NCI-H1048 (cell line): ENCODE data around the gene DMRTC2.

Source experiments
- DNase-seq: peaks from one replicate; lab custom pipeline; 2025; lab: John Stamatoyannopoulos, UW

Gene DMRTC2

GRCh38 chr19:41890936-41891335 lies 46.1 kb downstream of the DMRTC2 start:
- DNase-seq: no peak

GRCh38 chr19:41892173-41892902 lies 47.5 kb downstream of the DMRTC2 start:
- no peak for DNase-seq

GRCh38 chr19:41893899-41894298 lies 49.1 kb downstream of the DMRTC2 start:
- no peak for DNase-seq

GRCh38 chr19:41894350-41894749 lies 49.5 kb downstream of the DMRTC2 start:
- no peak for DNase-seq

GRCh38 chr19:41895745-41896580 lies 51.1 kb downstream of the DMRTC2 start:
- no peak for DNase-seq

GRCh38 chr19:41896581-41896942 lies 51.7 kb downstream of the DMRTC2 start:
- no peak for DNase-seq

- DNase-seq: no peak
These were observed 52.3 kb downstream of the DMRTC2 start for GRCh38 chr19:41897181-41897580.

GRCh38 chr19:41897820-41898219 lies 53.0 kb downstream of the DMRTC2 start:
- no peak for DNase-seq

GRCh38 chr19:41898235-41898634 lies 53.4 kb downstream of the DMRTC2 start:
- no peak for DNase-seq
